Rectal smooth muscle tissue (tissue), 1 donor: ENCODE results near the gene TPCN1.

Experiments used
- H3K27ac ChIP-seq: one replicate; pipeline ENCODE4 v1.7.0; 2013; ENCODE audit warnings: low read depth, low read length, inconsistent platforms
- H3K27me3 ChIP-seq: one replicate; pipeline ENCODE4 v1.7.0; 2013; ENCODE audit warnings: low read length; ENCODE audit not compliant: control insufficient read depth, insufficient read depth
- H3K36me3 ChIP-seq: one replicate; pipeline ENCODE4 v1.7.0; 2013; ENCODE audit warnings: low read length; ENCODE audit not compliant: control insufficient read depth, insufficient read depth
- H3K4me1 ChIP-seq: one replicate; pipeline ENCODE4 v1.7.0; 2013; ENCODE audit warnings: low read length; ENCODE audit not compliant: control insufficient read depth, insufficient read depth
- H3K4me3 ChIP-seq: one replicate; pipeline ENCODE4 v1.7.0; 2013; ENCODE audit warnings: low read length
- H3K9ac ChIP-seq: one replicate; pipeline ENCODE4 v1.7.0; 2013; ENCODE audit warnings: low read length

The TPCN1 gene

GRCh38 chr12:113340061-113340460, 118.8 kb downstream of the TPCN1 start:
- Histone ChIP-seq H3K4me3 (no peak overlapping the region), H3K27me3 (no peaks in the 10 kb centered on the region), H3K4me1 (no peaks in the 10 kb centered on the region), H3K27ac (no peak overlapping the region), H3K9ac (no peak overlapping the region), H3K36me3 (no peaks in the 10 kb centered on the region)

GRCh38 chr12:113341535-113341934, 120.3 kb downstream of the TPCN1 start:
- Histone ChIP-seq H3K27me3 (no peaks in the 10 kb centered on the region), H3K4me1 (no peaks in the 10 kb centered on the region), H3K27ac (no peak overlapping the region), H3K9ac (no peak overlapping the region), H3K4me3 (no peak overlapping the region), H3K36me3 (no peaks in the 10 kb centered on the region)

GRCh38 chr12:113345318-113345717, 124.1 kb downstream of the TPCN1 start:
- Histone ChIP-seq H3K4me1 (no peaks in the 10 kb centered on the region), H3K9ac (no peak overlapping the region), H3K4me3 (no peak overlapping the region), H3K36me3 (no peaks in the 10 kb centered on the region), H3K27ac (no peak overlapping the region), H3K27me3 (no peaks in the 10 kb centered on the region)

GRCh38 chr12:113346353-113346752, 125.1 kb downstream of the TPCN1 start:
- Histone ChIP-seq H3K27me3 (no peaks in the 10 kb centered on the region), H3K36me3 (no peaks in the 10 kb centered on the region), H3K27ac (no peak overlapping the region), H3K4me3 (no peak overlapping the region), H3K4me1 (no peaks in the 10 kb centered on the region), H3K9ac (no peak overlapping the region)

- Histone ChIP-seq H3K27ac (no peak overlapping the region), H3K4me1 (no peaks in the 10 kb centered on the region), H3K9ac (no peak overlapping the region), H3K4me3 (no peak overlapping the region), H3K36me3 (no peaks in the 10 kb centered on the region), H3K27me3 (no peaks in the 10 kb centered on the region)
Observed at GRCh38 chr12:113347107-113347506, 125.8 kb downstream of the TPCN1 start.

GRCh38 chr12:113347892-113348291, 126.6 kb downstream of the TPCN1 start:
- Histone ChIP-seq H3K27me3 (no peaks in the 10 kb centered on the region), H3K4me1 (no peaks in the 10 kb centered on the region), H3K27ac (no peak overlapping the region), H3K9ac (no peak overlapping the region), H3K36me3 (no peaks in the 10 kb centered on the region), H3K4me3 (no peak overlapping the region)
